ENCODE data around the gene TAS2R41. TPM values are rescaled to one million over a fixed set of nuclear protein-coding genes. Genes with fewer than 3 reads are reported as not detected.
"Not testable (repeated sequence)": the region's sequence is repeated elsewhere in the genome, so short reads cannot be mapped to it uniquely, and the experiment has no call there.

The TAS2R41 gene
- total RNA-seq, 1 donor: not detected

GRCh38 chr7:143460271-143460979 is 17.2 kb upstream of the TAS2R41 start:
- TF ChIP-seq CTCF (IDR thresholded peaks at IDR 0.05; ENCODE audit: insufficient read depth, low read depth, low read length): no peak
- H3K4me3 ChIP-seq (ENCODE audit: low read depth, low read length): no peak overlapping the region
- no peak for DNase-seq (ENCODE audit: low read depth)

GRCh38 chr7:143462045-143462444 is 15.6 kb upstream of the TAS2R41 start:
- DNase-seq (ENCODE audit: low read depth): no peak
- no peak overlapping the region for H3K4me3 ChIP-seq (ENCODE audit: low read depth, low read length)
- TF ChIP-seq CTCF (IDR thresholded peaks at IDR 0.05; ENCODE audit: insufficient read depth, low read depth, low read length): no peak

- no peak overlapping the region for H3K4me3 ChIP-seq (ENCODE audit: low read depth, low read length)
- no peak for TF ChIP-seq CTCF (IDR thresholded peaks at IDR 0.05; ENCODE audit: insufficient read depth, low read depth, low read length)
- DNase-seq (ENCODE audit: low read depth): no peak
These were observed 14.1 kb upstream of the TAS2R41 start for GRCh38 chr7:143463556-143463955.

GRCh38 chr7:143463957-143464356 is 13.7 kb upstream of the TAS2R41 start:
- no peak overlapping the region for H3K4me3 ChIP-seq (ENCODE audit: low read depth, low read length)
- DNase-seq (ENCODE audit: low read depth): no peak
- no peak for TF ChIP-seq CTCF (IDR thresholded peaks at IDR 0.05; ENCODE audit: insufficient read depth, low read depth, low read length)

- no peak for TF ChIP-seq CTCF (IDR thresholded peaks at IDR 0.05; ENCODE audit: insufficient read depth, low read depth, low read length)
- H3K4me3 ChIP-seq (ENCODE audit: low read depth, low read length): no peak overlapping the region
- DNase-seq (ENCODE audit: low read depth): no peak
These were observed 9.9 kb upstream of the TAS2R41 start for GRCh38 chr7:143467724-143468123.

GRCh38 chr7:143472071-143472689 is 5.5 kb upstream of the TAS2R41 start:
- DNase-seq (ENCODE audit: low read depth); H3K4me3 ChIP-seq (ENCODE audit: low read depth, low read length): not testable (repeated sequence)

- H3K4me3 ChIP-seq (ENCODE audit: low read depth, low read length): no peak overlapping the region
- DNase-seq (ENCODE audit: low read depth): peak; percentile 88
- TF ChIP-seq CTCF (IDR thresholded peaks at IDR 0.05; ENCODE audit: insufficient read depth, low read depth, low read length): no peak
These were observed 1.5 kb downstream of the TAS2R41 start for GRCh38 chr7:143479055-143479766.
